ENCODE measurements around the gene RBBP5.

- TF ChIP-seq POLR2AphosphoS5 (IDR thresholded peaks at IDR 0.05) (no peak), CTCF (IDR thresholded peaks at IDR 0.05 in 8 of 11, conservative IDR thresholded peaks at IDR 0.05 in 3 of 11) (no peak), POLR2A (IDR thresholded peaks at IDR 0.05) (no peak)
Measured at GRCh38 chr1:205128050-205128449, 6.3 kb upstream of the RBBP5 start.

Data from spleen (tissue), 7 donors.